Uterus (tissue), 2 donors: ENCODE data around the gene AGBL2.

Experiments
- POLR2A ChIP-seq, 2 donors: fragments of 450-650 bp; IDR thresholded peaks; one replicate each; pipeline ENCODE4 v1.6.1; 2016; ENCODE audit warnings: antibody characterized with exemption in 2 of 2, mild to moderate bottlenecking in 1 of 2, moderate library complexity in 1 of 2
- TF ChIP-seq, protein P1 (sequence below), 4 experiments: fragments of 200-600 bp in 2 of 4; fragments of 450-650 bp in 2 of 4; sonication (generic) in 2 of 4; IDR thresholded peaks; one replicate each; pipeline ENCODE4 v1.5.1; 2016 to 2019; ENCODE audit warnings: antibody characterized with exemption in 4 of 4, mild to moderate bottlenecking in 2 of 4, moderate library complexity in 1 of 4

GRCh38 chr11:47672283-47672730 is 42.9 kb downstream of the AGBL2 start:
- TF ChIP-seq, protein P1, sequence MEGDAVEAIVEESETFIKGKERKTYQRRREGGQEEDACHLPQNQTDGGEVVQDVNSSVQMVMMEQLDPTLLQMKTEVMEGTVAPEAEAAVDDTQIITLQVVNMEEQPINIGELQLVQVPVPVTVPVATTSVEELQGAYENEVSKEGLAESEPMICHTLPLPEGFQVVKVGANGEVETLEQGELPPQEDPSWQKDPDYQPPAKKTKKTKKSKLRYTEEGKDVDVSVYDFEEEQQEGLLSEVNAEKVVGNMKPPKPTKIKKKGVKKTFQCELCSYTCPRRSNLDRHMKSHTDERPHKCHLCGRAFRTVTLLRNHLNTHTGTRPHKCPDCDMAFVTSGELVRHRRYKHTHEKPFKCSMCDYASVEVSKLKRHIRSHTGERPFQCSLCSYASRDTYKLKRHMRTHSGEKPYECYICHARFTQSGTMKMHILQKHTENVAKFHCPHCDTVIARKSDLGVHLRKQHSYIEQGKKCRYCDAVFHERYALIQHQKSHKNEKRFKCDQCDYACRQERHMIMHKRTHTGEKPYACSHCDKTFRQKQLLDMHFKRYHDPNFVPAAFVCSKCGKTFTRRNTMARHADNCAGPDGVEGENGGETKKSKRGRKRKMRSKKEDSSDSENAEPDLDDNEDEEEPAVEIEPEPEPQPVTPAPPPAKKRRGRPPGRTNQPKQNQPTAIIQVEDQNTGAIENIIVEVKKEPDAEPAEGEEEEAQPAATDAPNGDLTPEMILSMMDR (IDR thresholded peaks at IDR 0.05) = no peak
- no peak for TF ChIP-seq POLR2A (IDR thresholded peaks at IDR 0.05)
